GM12878 (cell line): ENCODE results near the gene CTNNBIP1. TPM values are rescaled to one million over a fixed set of nuclear protein-coding genes. Genes with fewer than 3 reads are reported as not detected.

Source experiments
- ATAC-seq: fragments of 200-7000 bp; cut with Tn5 transposase; 3 replicates; pipeline ENCODE4 v1.9.1; 2020; ENCODE audit warnings: mild to moderate bottlenecking, moderate library complexity
- BruUV-seq: library from RNA; stranded (reverse); fragments of 400-500 nt; replicated peaks from 2 replicates; lab custom pipeline; 2021; lab: Mats Ljungman, UMichigan
- CTCF ChIA-PET: fragments of 300-600 bp; sonication (Branson Sonifier 250); formaldehyde crosslinking; extraction: SDS; loops from one replicate; lab custom pipeline; 2021; ENCODE audit warnings: inconsistent platforms; lab: Yijun Ruan, JAX
- POLR2A ChIA-PET: fragments of 350-600 bp; formaldehyde crosslinking; extraction: SDS; loops from one replicate; lab custom pipeline; 2021; ENCODE audit warnings: inconsistent platforms; lab: Charles Lee
- RAD21 ChIA-PET: fragments of 300-600 bp; sonication (Branson Sonifier 250); formaldehyde crosslinking; loops from one replicate; lab custom pipeline; 2023; ENCODE audit warnings: antibody characterized with exemption; ENCODE audit not compliant: unreplicated experiment; lab: Charles Lee
- SMC1A ChIA-PET: fragments of 300-600 bp; sonication (Branson Sonifier 250); formaldehyde crosslinking; loops from one replicate; lab custom pipeline; 2023; ENCODE audit not compliant: unreplicated experiment, uncharacterized antibody; lab: Charles Lee
- DNase-seq: peaks from one replicate; pipeline ENCODE4 v3.0.0-alpha.2; 2011; ENCODE audit warnings: low read depth, low spot score
- FAIRE-seq: peaks from 3 replicates; lab custom pipeline; 2011; peaks lifted over from hg19 to GRCh38; lab: Jason Lieb, UNC
- H2AFZ ChIP-seq: 2 replicates; pipeline ENCODE4 v1.6.0; 2011; ENCODE audit warnings: low read depth, low read length, control low read depth; ENCODE audit not compliant: control insufficient read depth
- H3K27ac ChIP-seq: 2 replicates; pipeline ENCODE4 v1.5.1; 2011; ENCODE audit warnings: control low read depth; ENCODE audit not compliant: control insufficient read depth, insufficient read depth
- H3K27me3 ChIP-seq, 2 experiments: replicated peaks in 1 of 2; 2 replicates each; pipeline versions ENCODE4 v1.6.0 to v1.6.1; 2011; ENCODE audit warnings: low read length in 1 of 2; ENCODE audit not compliant: control insufficient read depth in 2 of 2, insufficient read depth in 2 of 2
- H3K36me3 ChIP-seq, 2 experiments: 2 replicates each; pipeline ENCODE4 v1.5.1; 2011; ENCODE audit warnings: low read length in 1 of 2; ENCODE audit not compliant: control insufficient read depth in 2 of 2, insufficient read depth in 2 of 2
- H3K4me1 ChIP-seq: 2 replicates; pipeline ENCODE4 v1.6.1; 2011; ENCODE audit warnings: mild to moderate bottlenecking, low read length, moderate library complexity, mixed read lengths; ENCODE audit not compliant: control insufficient read depth, insufficient read depth
- H3K4me2 ChIP-seq: 2 replicates; pipeline ENCODE4 v1.6.0; 2011; ENCODE audit warnings: control low read depth; ENCODE audit not compliant: control insufficient read depth, insufficient read depth
- H3K4me3 ChIP-seq: fragments of 200-600 bp; sonication (generic); 2 replicates; pipeline ENCODE4 v1.5.1; 2016
- H3K79me2 ChIP-seq: 2 replicates; pipeline ENCODE4 v1.6.0; 2011; ENCODE audit warnings: low read length; ENCODE audit not compliant: control insufficient read depth, insufficient read depth
- H3K9ac ChIP-seq: 2 replicates; pipeline ENCODE4 v1.8.0; 2011; ENCODE audit warnings: low read length, control low read depth, mixed read lengths; ENCODE audit not compliant: control insufficient read depth, insufficient read depth
- H3K9me3 ChIP-seq: replicated peaks from 3 replicates; pipeline ENCODE4 v1.5.1; 2011; ENCODE audit warnings: mild to moderate bottlenecking, low read length; ENCODE audit not compliant: control insufficient read depth, insufficient read depth
- H4K20me1 ChIP-seq: 2 replicates; pipeline ENCODE4 v1.6.0; 2011; ENCODE audit not compliant: control insufficient read depth, insufficient read depth
- BACH1 ChIP-seq: fragments of 450-650 bp; IDR thresholded peaks from 2 replicates; pipeline ENCODE4 v1.6.1; 2017; ENCODE audit warnings: mild to moderate bottlenecking, borderline replicate concordance
- CUX1 ChIP-seq: IDR thresholded peaks from 2 replicates; pipeline ENCODE4 v1.6.1; 2012; ENCODE audit warnings: improper control_type of control experiment, low read depth, low read length; ENCODE audit not compliant: insufficient replicate concordance
- IKZF2 ChIP-seq, 2 experiments: fragments of 450-650 bp; IDR thresholded peaks; 2 replicates each; pipeline ENCODE4 v1.6.1; 2017; ENCODE audit warnings: mild to moderate bottlenecking in 2 of 2, moderate library complexity in 2 of 2
- IRF4 ChIP-seq: IDR thresholded peaks from 2 replicates; pipeline ENCODE4 v1.6.1; 2011; ENCODE audit warnings: low read depth, low read length
- KDM1A ChIP-seq: fragments of 200-600 bp; sonication (generic); IDR thresholded peaks from 2 replicates; pipeline ENCODE4 v1.6.1; 2016; ENCODE audit warnings: borderline replicate concordance
- MEF2A ChIP-seq: IDR thresholded peaks from 2 replicates; pipeline ENCODE4 v1.6.1; 2011; ENCODE audit warnings: low read depth, mild to moderate bottlenecking, low read length, moderate library complexity; ENCODE audit not compliant: insufficient read depth
- MEF2B ChIP-seq: fragments of 450-650 bp; IDR thresholded peaks from 2 replicates; pipeline ENCODE4 v1.6.1; 2018; ENCODE audit warnings: mild to moderate bottlenecking, moderate library complexity; ENCODE audit not compliant: partially characterized antibody, poor library complexity, severe bottlenecking
- MYC ChIP-seq: IDR thresholded peaks from 2 replicates; pipeline ENCODE4 v1.6.1; 2011; ENCODE audit warnings: mild to moderate bottlenecking, low read length, moderate library complexity, inconsistent platforms; ENCODE audit not compliant: insufficient read depth, insufficient replicate concordance, insufficient read length, severe bottlenecking
- NRF1 ChIP-seq: conservative IDR thresholded peaks from 2 replicates; pipeline ENCODE4 v1.6.1; 2011; ENCODE audit warnings: mild to moderate bottlenecking, low read depth, low read length, improper control_type of control experiment
- PAX5 ChIP-seq: IDR thresholded peaks from 2 replicates; pipeline ENCODE4 v1.6.1; 2011; ENCODE audit warnings: low read depth, low read length, borderline replicate concordance
- POLR2AphosphoS2 ChIP-seq: IDR thresholded peaks from 2 replicates; pipeline ENCODE4 v1.6.1; 2011; ENCODE audit warnings: low read depth, mild to moderate bottlenecking, low read length, improper control_type of control experiment, moderate library complexity
- RUNX3 ChIP-seq: IDR thresholded peaks from 2 replicates; pipeline ENCODE4 v1.6.1; 2012; ENCODE audit warnings: low read length, inconsistent platforms
- SMAD1 ChIP-seq: fragments of 450-650 bp; IDR thresholded peaks from 2 replicates; pipeline ENCODE4 v1.6.1; 2018; ENCODE audit warnings: mild to moderate bottlenecking, low read depth; ENCODE audit not compliant: partially characterized antibody
- SREBF1 ChIP-seq: IDR thresholded peaks from 2 replicates; pipeline ENCODE4 v1.6.1; 2012; ENCODE audit warnings: mild to moderate bottlenecking, low read length
- WGBS: methylation state at CpG from one replicate; pipeline ENCODE4 v1.1.6; 2016; ENCODE audit warnings: low lambda C conversion rate; ENCODE audit not compliant: insufficient replicate concordance, insufficient coverage; ENCODE audit errors: missing lambda C conversion rate; 5-methylcytosine and 5-hydroxymethylcytosine counted together
- in situ Hi-C: fragments of 300-500 bp; cut with MboI; formaldehyde crosslinking; loops from 9 replicates; pipeline ENCODE4 v1.14.3; 2018; ENCODE audit warnings: mixed read lengths
- intact Hi-C: fragments of 100-400 bp; cut with micrococcal nuclease; formaldehyde crosslinking; loops from one replicate; pipeline ENCODE4 v1.14.2; 2022; ENCODE audit not compliant: unreplicated experiment
- polyA plus RNA-seq, 11 experiments: library from polyadenylated mRNA; depleted of rRNA in 4 of 11; unstranded in 6 of 11; stranded (reverse) in 5 of 11; fragments of >200 nt; fragmentation: Nextera tagmentation in 4 of 11; fragmentation: Illumina TruSeq in 1 of 11; extraction: Ambion mirVana in 4 of 11; extraction: Trizol in 1 of 11; gene quantifications; 1 replicate in 1 of 11; 2 replicates in 10 of 11; pipeline versions ENCODE4 v1.2.1 to v1.2.3, GENCODE V29; 2011 to 2016; ENCODE audit warnings: inconsistent platforms in 2 of 11, missing spikeins in 2 of 11, low read depth in 1 of 11
- total RNA-seq, 4 experiments: library from RNA; depleted of rRNA in 3 of 4; stranded (reverse); fragments of >200 nt in 3 of 4; fragmentation: Illumina TruSeq in 1 of 4; extraction: Trizol in 1 of 4; gene quantifications; 2 replicates each; pipeline versions ENCODE4 v1.2.1 to v1.2.3, GENCODE V29; 2013 to 2021

The CTNNBIP1 gene
- total and polyA plus RNA-seq, 10 of the 15 experiments (the other 5 are each of a cell fraction or from before 2014, with no cell fraction given), result 0.42 to 31.8 (median 10.8) TPM

- no peak overlapping the region for H3K27ac ChIP-seq
- intact Hi-C loops, result no loop called here
- FAIRE-seq, result no peak
Measured at GRCh38 chr1:9927259-9927658, 17.2 kb upstream of the CTNNBIP1 start.

GRCh38 chr1:9922342-9922741, 12.3 kb upstream of the CTNNBIP1 start:
- SMC1A ChIA-PET, result interaction anchor here (0.6 to 1.2 kb wide), 3 partner anchors 8 to 660 kb away, joined by 3 read pairs; no protein-coding TSS in a partner anchor
- H3K9ac ChIP-seq, result no peak overlapping the region
- H3K27ac ChIP-seq, result no peak overlapping the region
- H3K27me3 ChIP-seq, result no peaks in the 10 kb centered on the region
- in situ Hi-C loops, result no loop called here
- ATAC-seq (no peak), DNase-seq (no peak), FAIRE-seq (no peak)
- WGBS, result 84% methylated on average over 5 of the region's 5 CpGs
- intact Hi-C loops, result no loop called here
- H2AFZ ChIP-seq, result no peak overlapping the region
- H3K36me3 ChIP-seq, result no peaks in the 10 kb centered on the region
- RAD21 ChIA-PET, result no interaction called here
- H3K4me2 ChIP-seq, result no peak overlapping the region
- peaks cover 4% of the 10 kb centered on the region for H3K4me1 ChIP-seq
- H3K79me2 ChIP-seq, result no peaks in the 10 kb centered on the region
- POLR2A ChIA-PET, result interaction anchor here (0.6 to 0.8 kb wide), 2 partner anchors 11 to 368 kb away, joined by 3 to 5 read pairs; no protein-coding TSS in a partner anchor
- H3K9me3 ChIP-seq, result no peaks in the 10 kb centered on the region
- no peaks in the 10 kb centered on the region for H4K20me1 ChIP-seq
- CTCF ChIA-PET, result interaction anchor here (1.2 kb wide), 1 partner anchor 55 kb away, joined by 4 read pairs; no protein-coding TSS in a partner anchor
- no TSS peak for BruUV-seq
- no peak overlapping the region for H3K4me3 ChIP-seq
- TF ChIP-seq BACH1 (no peak), NRF1 (no peak), MYC (no peak), PAX5 (no peak), SMAD1 (no peak), KDM1A (no peak), SREBF1 (no peak), IRF4 (no peak), CUX1 (no peak), MEF2B (no peak)

More at GRCh38 chr1:9927259-9927658, 17.2 kb upstream of the CTNNBIP1 start:
- 65% methylated on average over 5 of the region's 5 CpGs for WGBS
- ChIA-PET POLR2A (interaction anchor here (0.6 kb wide), 1 partner anchor 292 kb away, joined by 3 read pairs; no protein-coding TSS in a partner anchor), RAD21 (no interaction called here), SMC1A (interaction anchor here (1.5 kb wide), 1 partner anchor 33 kb away, joined by 3 read pairs; no protein-coding TSS in a partner anchor), CTCF (interaction anchor here (0.6 kb wide), 1 partner anchor 11 kb away, joined by 3 read pairs; no protein-coding TSS in a partner anchor)
- Histone ChIP-seq H3K4me2 (no peak overlapping the region; the same call in 1 of the 2 replicates), H3K9me3 (no peaks in the 10 kb centered on the region), H3K79me2 (no peaks in the 10 kb centered on the region), H3K4me1 (peaks cover 9% of the 10 kb centered on the region), H3K27me3 (no peaks in the 10 kb centered on the region), H2AFZ (0 out of 2 replicates have a peak overlapping the region, but pooled peaks have one; percentile 1), H3K9ac (no peak overlapping the region), H4K20me1 (no peaks in the 10 kb centered on the region), H3K36me3 (peaks cover 0 to 8% of the 10 kb centered on the region in 2 experiments; a peak in 2 of 4 replicates), H3K4me3 (no peak overlapping the region)
- DNase-seq (no peak), ATAC-seq (no peak; the same call in 2 of the 3 replicates)
- BruUV-seq, result no TSS peak
- TF ChIP-seq MEF2A (no peak), RUNX3 (peak; percentile 61), IKZF2 (IDR thresholded peaks at IDR 0.05) (0 out of 4 replicates have a peak, but pooled peaks of 1 of the 2 experiments have one; percentile 8), POLR2AphosphoS2 (no peak)
- in situ Hi-C loops, result no loop called here
